Measurements from ENCODE around the gene GDF3. TPM values are rescaled to one million over a fixed set of nuclear protein-coding genes. Genes with fewer than 3 reads are reported as not detected.

The GDF3 gene
- 0.15 TPM in 1 of 2 replicates, not detected in the other for total RNA-seq

GRCh38 chr12:7695566-7696197, at the start of gene GDF3:
GDF3 (minus strand) TSS chr12:7695775; CDS start chr12:7695728, 47 bp downstream.

DNA sequence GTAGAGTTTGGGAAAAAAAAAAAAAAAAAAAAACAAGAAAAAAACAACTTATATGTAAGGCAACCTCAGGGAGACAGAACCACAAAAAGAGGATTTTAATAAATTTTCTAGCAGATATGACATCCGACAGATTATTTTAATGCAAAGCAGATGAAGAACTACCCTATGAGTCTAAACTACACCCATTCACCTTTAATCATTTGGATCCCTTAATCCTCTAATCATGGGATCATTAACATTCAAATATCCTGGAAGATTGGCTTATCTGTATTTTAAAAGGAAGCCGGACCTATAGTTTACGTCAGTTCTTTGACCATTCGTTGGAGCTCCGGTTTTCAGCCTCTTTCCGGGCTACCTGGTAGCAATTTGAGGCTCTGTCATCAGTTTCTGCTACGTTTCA, 15.6 kb upstream of the GDF3 start, which contains the start of gene DPPA3:
Gene DPPA3 (plus strand): TSS at position 301 of the 400 bp plus-strand sequence. CDS start 138 bp downstream, outside the sequence.

Other genes starting within 250 kb of the GDF3 start
- gene CD163, start 192.0 kb downstream of the GDF3 start, total RNA-seq = not detected in 2 replicates
- not detected in 2 replicates for gene APOBEC1, start 29.9 kb downstream of the GDF3 start, total RNA-seq
- gene DPPA3, start 15.7 kb upstream of the GDF3 start, total RNA-seq = not detected in 2 replicates
- gene CLEC4C, start 51.6 kb upstream of the GDF3 start, total RNA-seq = not detected in 2 replicates
- not detected in 2 replicates for gene NANOGNB, start 69.4 kb upstream of the GDF3 start, total RNA-seq
- gene NANOG, start 93.6 kb upstream of the GDF3 start, total RNA-seq = not detected in 2 replicates
- gene SLC2A14, start 177.1 kb upstream of the GDF3 start, total RNA-seq = not detected in 2 replicates
- gene SLC2A3, start 240.4 kb upstream of the GDF3 start, total RNA-seq = 36.1 and 45.3 TPM in 2 replicates

All from epithelial cell of umbilical artery (primary cell).